Measurements from ENCODE around the gene CENPB. TPM values are rescaled to one million over a fixed set of nuclear protein-coding genes. Genes with fewer than 3 reads are reported as not detected.

CENPB gene
- total and polyA plus RNA-seq, 2 of the 4 experiments (the other 2 are of a cell fraction), result 45.7 to 59.1 TPM

- Histone ChIP-seq H2BK15ac (ENCODE audit: low read depth, low read length) (no peak overlapping the region), H2BK5ac (ENCODE audit: low read depth, low read length, poor library complexity, severe bottlenecking) (no peak overlapping the region), H4K8ac (ENCODE audit: low read depth in 2 of 2, low read length in 2 of 2) (no peak overlapping the region), H3K18ac (ENCODE audit: low read depth, low read length) (no peak overlapping the region), H3K9me1 (ENCODE audit: insufficient read depth, low read length) (peaks cover 5% of the 10 kb centered on the region), H3K4me1 (ENCODE audit: control insufficient read depth, insufficient read depth, low read length) (no peaks in the 10 kb centered on the region), H4K20me1 (ENCODE audit: insufficient read depth, low read length) (0 out of 2 replicates have a peak, but pooled peaks cover 6% of the 10 kb centered on the region), H3K27me3 (ENCODE audit: control insufficient read depth, insufficient read depth, low read length) (no peaks in the 10 kb centered on the region; the same call in 1 of the 2 replicates), H2BK120ac (ENCODE audit: low read depth, low read length) (no peak overlapping the region), H3K27ac (ENCODE audit: insufficient read depth, low read length) (no peak overlapping the region), H3K56ac (ENCODE audit: extremely low read depth, insufficient read depth, low read length) (no peak overlapping the region), H2BK20ac (ENCODE audit: low read depth, low read length) (no peak overlapping the region), H3K36me3 (ENCODE audit: control insufficient read depth, insufficient read depth, low read length) (peaks cover 10% of the 10 kb centered on the region), H3K23ac (ENCODE audit: low read depth, low read length) (no peak overlapping the region), H2AFZ (replicated peaks; ENCODE audit: low read length, poor library complexity) (no peak overlapping the region), H3K9ac (ENCODE audit: low read depth, low read length) (no peak overlapping the region), H4K91ac (ENCODE audit: insufficient read depth, low read depth, low read length) (no peak overlapping the region), H3K4ac (ENCODE audit: low read depth, low read length) (no peak overlapping the region), H3K14ac (replicated peaks; ENCODE audit: low read depth, low read length) (no peak overlapping the region), H3K4me2 (ENCODE audit: low read depth, low read length) (no peak overlapping the region), H2AK5ac (ENCODE audit: low read depth, low read length) (no peak overlapping the region), H3K79me1 (ENCODE audit: low read depth in 1 of 2, low read length in 2 of 2) (no peaks in the 10 kb centered on the region), H3K9me3 (ENCODE audit: control insufficient read depth, insufficient read depth, low read length) (no peaks in the 10 kb centered on the region), H4K5ac (ENCODE audit: low read depth, low read length) (no peak overlapping the region), H2AK9ac (replicated peaks; ENCODE audit: low read depth, low read length, poor library complexity) (no peak overlapping the region), H3K4me3 (ENCODE audit: insufficient read depth, low read depth, low read length) (no peak overlapping the region)
- in situ Hi-C loops (cut with MboI; ENCODE audit: low sequenced_read_pairs), result no loop called here
- ATAC-seq (ENCODE audit: low read depth) (no peak), DNase-seq (no peak)
- no TSS peak for BruUV-seq (replicated peaks)
- dilution Hi-C loops (cut with HindIII; ENCODE audit: low sequenced_read_pairs, unreplicated experiment), result no loop called here
- no peak for TF ChIP-seq POLR2A (IDR thresholded peaks at IDR 0.05; ENCODE audit: low read depth, low read length)
- TF ChIP-seq MXI1 (IDR thresholded peaks at IDR 0.05; ENCODE audit: borderline replicate concordance, low read depth, low read length), result no peak
- TF ChIP-seq CTCF (conservative IDR thresholded peaks at IDR 0.05; ENCODE audit: low read depth, low read length), result no peak
- no peak for TF ChIP-seq RAD21 (IDR thresholded peaks at IDR 0.05; ENCODE audit: low read length)
- TF ChIP-seq NFE2L2 (IDR thresholded peaks at IDR 0.05; ENCODE audit: low read depth, low read length), result no peak
- no peak for TF ChIP-seq CHD1 (IDR thresholded peaks at IDR 0.05; ENCODE audit: low read depth, low read length)
- 90% methylated on average over 10 of the region's 26 CpGs; no CpG with 5 or more reads in 1 of the 2 experiments for WGBS, 2 experiments (ENCODE audit: extremely low coverage in 2 of 2, insufficient read length in 1 of 2)
- ChIA-PET POLR2A (ENCODE audit: unreplicated experiment) (no interaction called here), CTCF (interaction anchor here (0.6 to 1.4 kb wide), 4 partner anchors 14 to 90 kb away, joined by 3 read pairs; partner anchors contain the start of gene CENPB)
- intact Hi-C loops (cut with micrococcal nuclease), result loop anchor here (1.0 kb wide), 1 partner anchor 67 kb away; the partner anchor contains the start of gene AP5S1
Measured at GRCh38 chr20:3753501-3754275, 32.9 kb downstream of the CENPB start.

Measured in IMR-90 (cell line).